Neural cell (in vitro differentiated cells): ENCODE measurements around the gene GRPEL2. TPM values are rescaled to one million over a fixed set of nuclear protein-coding genes. Genes with fewer than 3 reads are reported as not detected.
"Not testable (repeated sequence)": the region's sequence is repeated elsewhere in the genome, so short reads cannot be mapped to it uniquely, and the experiment has no call there.

ENCODE experiments used
- H2AFZ ChIP-seq: fragments of 200-600, 300-800 bp; sonication (generic), shearing (Covaris generic); 2 replicates; pipeline ENCODE4 v1.6.0; 2014; ENCODE audit warnings: low read depth, mild to moderate bottlenecking, antibody characterized with exemption, low read length, moderate library complexity
- H3F3A ChIP-seq: fragments of 200-600 bp; shearing (Covaris generic); 2 replicates; pipeline ENCODE4 v1.6.1; 2016; ENCODE audit warnings: mild to moderate bottlenecking, moderate library complexity, mixed read lengths, antibody characterized with exemption, low read length; ENCODE audit not compliant: insufficient read depth, poor library complexity, severe bottlenecking
- H3K27ac ChIP-seq: fragments of 200-600, 300-800 bp; sonication (generic), shearing (Covaris generic); 2 replicates; pipeline ENCODE4 v1.5.1; 2014; ENCODE audit warnings: mild to moderate bottlenecking, low read length, moderate library complexity
- H3K27me3 ChIP-seq: fragments of 300-800, 200-600 bp; sonication (generic), shearing (Covaris generic); 2 replicates; pipeline ENCODE4 v1.6.0; 2014; ENCODE audit warnings: mild to moderate bottlenecking, low read depth, low read length, moderate library complexity; ENCODE audit not compliant: insufficient read depth
- H3K36me3 ChIP-seq: fragments of 300-800, 200-600 bp; sonication (generic), shearing (Covaris generic); 2 replicates; pipeline ENCODE4 v1.5.1; 2014; ENCODE audit warnings: mild to moderate bottlenecking, antibody characterized with exemption, low read length, moderate library complexity; ENCODE audit not compliant: insufficient read depth
- H3K4me2 ChIP-seq: fragments of 300-800, 200-600 bp; sonication (generic), shearing (Covaris generic); 2 replicates; pipeline ENCODE4 v1.6.0; 2014; ENCODE audit warnings: mild to moderate bottlenecking, low read length
- H3K4me3 ChIP-seq: fragments of 300-800, 200-600 bp; sonication (generic), shearing (Covaris generic); 2 replicates; pipeline ENCODE4 v1.5.1; 2014; ENCODE audit warnings: mild to moderate bottlenecking, low read length, moderate library complexity
- H3K79me2 ChIP-seq: fragments of 200-600 bp; shearing (Covaris generic); replicated peaks from 2 replicates; pipeline ENCODE4 v1.6.0; 2014; ENCODE audit warnings: mild to moderate bottlenecking, low read length, moderate library complexity; ENCODE audit not compliant: insufficient read depth
- H3K9ac ChIP-seq: fragments of 300-800, 200-600 bp; sonication (generic), shearing (Covaris generic); 2 replicates; pipeline ENCODE4 v1.6.1; 2016; ENCODE audit warnings: mild to moderate bottlenecking, low read length, mixed read lengths
- H3K9me2 ChIP-seq: fragments of 200-600 bp; shearing (Covaris generic); 2 replicates; pipeline ENCODE4 v1.6.1; 2016; ENCODE audit warnings: mild to moderate bottlenecking, low read length, mixed read lengths; ENCODE audit not compliant: insufficient read depth
- H3K9me3 ChIP-seq: fragments of 200-600, 300-800 bp; sonication (generic), shearing (Covaris generic); 2 replicates; pipeline ENCODE4 v1.6.1; 2016; ENCODE audit warnings: mild to moderate bottlenecking, mixed run types, low read length, moderate library complexity, mixed read lengths
- H4K20me1 ChIP-seq: fragments of 200-600 bp; shearing (Covaris generic); 2 replicates; pipeline ENCODE4 v1.6.1; 2016; ENCODE audit warnings: mild to moderate bottlenecking, mixed run types; ENCODE audit not compliant: insufficient read depth
- EP300 ChIP-seq: fragments of 450-650 bp; conservative IDR thresholded peaks from 2 replicates; pipeline ENCODE4 v1.6.1; 2014; ENCODE audit warnings: antibody characterized with exemption, mild to moderate bottlenecking, moderate library complexity; ENCODE audit not compliant: poor library complexity, severe bottlenecking
- EZH2 ChIP-seq: fragments of 200-600, 300-800 bp; shearing (Covaris generic), sonication (generic); IDR thresholded peaks from 2 replicates; pipeline ENCODE4 v1.6.1; 2014; ENCODE audit warnings: antibody characterized with exemption, low read length, borderline replicate concordance, mild to moderate bottlenecking; ENCODE audit not compliant: insufficient read depth, poor library complexity, severe bottlenecking
- MXI1 ChIP-seq: fragments of 450-650 bp; conservative IDR thresholded peaks from 2 replicates; pipeline ENCODE4 v1.6.1; 2014; ENCODE audit warnings: antibody characterized with exemption, mild to moderate bottlenecking; ENCODE audit not compliant: poor library complexity, severe bottlenecking
- POLR2AphosphoS5 ChIP-seq: IDR thresholded peaks from 2 replicates; pipeline ENCODE4 v1.6.1; 2012
- RAD21 ChIP-seq: fragments of 450-650 bp; conservative IDR thresholded peaks from 2 replicates; pipeline ENCODE4 v1.6.1; 2014; ENCODE audit warnings: antibody characterized with exemption, mild to moderate bottlenecking, moderate library complexity
- SMC3 ChIP-seq: fragments of 450-650 bp; conservative IDR thresholded peaks from 2 replicates; pipeline ENCODE4 v1.6.1; 2014; ENCODE audit warnings: antibody characterized with exemption, mild to moderate bottlenecking, moderate library complexity; ENCODE audit not compliant: poor library complexity
- TAF1 ChIP-seq: IDR thresholded peaks from 2 replicates; pipeline ENCODE4 v1.6.1; 2012; ENCODE audit warnings: low read depth
- polyA plus RNA-seq: library from polyadenylated mRNA; depleted of rRNA; stranded (reverse); fragments of >200 nt; gene quantifications from 2 replicates; pipeline ENCODE4 v1.2.3, GENCODE V29; 2014
- TF ChIP-seq, protein P1 (sequence below): IDR thresholded peaks from 2 replicates; pipeline ENCODE4 v1.6.1; 2012; ENCODE audit warnings: borderline replicate concordance
- TF ChIP-seq, protein P2 (sequence below): fragments of 450-650 bp; IDR thresholded peaks from 2 replicates; pipeline ENCODE4 v1.5.1; 2014; ENCODE audit warnings: antibody characterized with exemption, mild to moderate bottlenecking, moderate library complexity; ENCODE audit not compliant: poor library complexity, severe bottlenecking

The GRPEL2 gene
- polyA plus RNA-seq, 1 donor from 2014 or later = 19.3 TPM

DNA sequence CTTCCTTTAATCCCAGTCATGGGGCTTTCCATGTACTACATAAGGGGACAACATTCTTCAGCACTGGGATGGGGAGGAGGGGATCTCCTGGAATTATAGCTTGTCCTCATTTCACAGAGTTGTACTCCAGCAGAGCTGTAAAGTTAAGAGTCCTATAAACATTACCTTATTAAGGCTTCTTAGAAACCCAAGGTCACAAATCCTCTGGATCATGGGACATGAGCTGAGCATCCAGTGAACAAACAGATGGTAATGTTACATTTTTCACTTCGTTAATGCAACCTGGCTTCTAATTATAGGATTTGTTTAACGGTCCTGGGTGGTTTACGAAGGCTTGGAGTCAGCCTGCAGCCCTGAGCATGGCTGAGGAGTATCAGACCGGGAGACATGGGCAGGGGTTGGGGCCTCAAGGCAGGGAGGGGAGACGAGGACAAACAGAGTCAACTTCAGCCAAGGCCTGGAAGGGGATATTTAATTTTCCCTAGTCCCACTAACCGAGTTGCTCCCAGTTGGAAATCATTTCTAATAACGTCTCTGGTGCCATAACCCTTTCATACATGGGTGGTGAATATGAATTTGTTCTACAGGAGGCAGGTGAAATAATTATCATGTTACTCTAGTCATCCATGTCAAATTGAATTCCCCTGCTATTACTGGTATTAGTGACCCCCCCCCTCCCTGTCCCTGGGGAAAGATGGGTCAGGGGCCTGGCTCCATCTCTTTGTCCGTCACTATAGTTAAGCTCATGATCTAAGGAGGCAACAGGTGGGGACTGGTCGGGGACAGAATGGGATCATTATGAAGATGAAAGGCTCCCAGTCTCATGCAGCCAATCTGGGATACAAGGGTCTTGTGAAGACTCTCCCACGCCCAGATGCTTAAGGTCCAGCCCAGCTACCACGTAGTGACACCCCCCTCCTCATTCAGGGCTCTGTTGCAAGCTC, 44.5 kb downstream of the GRPEL2 start:
- Histone ChIP-seq H4K20me1 (no peaks in the 10 kb centered on the region), H3K36me3 (no peaks in the 10 kb centered on the region), H3K27me3 (no peaks in the 10 kb centered on the region), H2AFZ (no peak overlapping the region), H3K79me2 (no peaks in the 10 kb centered on the region), H3F3A (no peaks in the 10 kb centered on the region), H3K4me3 (no peak overlapping the region), H3K9me3 (no peaks in the 10 kb centered on the region), H3K4me2 (no peak overlapping the region), H3K9ac (no peak overlapping the region), H3K9me2 (no peaks in the 10 kb centered on the region), H3K27ac (no peak overlapping the region)
- TF ChIP-seq, protein P1, sequence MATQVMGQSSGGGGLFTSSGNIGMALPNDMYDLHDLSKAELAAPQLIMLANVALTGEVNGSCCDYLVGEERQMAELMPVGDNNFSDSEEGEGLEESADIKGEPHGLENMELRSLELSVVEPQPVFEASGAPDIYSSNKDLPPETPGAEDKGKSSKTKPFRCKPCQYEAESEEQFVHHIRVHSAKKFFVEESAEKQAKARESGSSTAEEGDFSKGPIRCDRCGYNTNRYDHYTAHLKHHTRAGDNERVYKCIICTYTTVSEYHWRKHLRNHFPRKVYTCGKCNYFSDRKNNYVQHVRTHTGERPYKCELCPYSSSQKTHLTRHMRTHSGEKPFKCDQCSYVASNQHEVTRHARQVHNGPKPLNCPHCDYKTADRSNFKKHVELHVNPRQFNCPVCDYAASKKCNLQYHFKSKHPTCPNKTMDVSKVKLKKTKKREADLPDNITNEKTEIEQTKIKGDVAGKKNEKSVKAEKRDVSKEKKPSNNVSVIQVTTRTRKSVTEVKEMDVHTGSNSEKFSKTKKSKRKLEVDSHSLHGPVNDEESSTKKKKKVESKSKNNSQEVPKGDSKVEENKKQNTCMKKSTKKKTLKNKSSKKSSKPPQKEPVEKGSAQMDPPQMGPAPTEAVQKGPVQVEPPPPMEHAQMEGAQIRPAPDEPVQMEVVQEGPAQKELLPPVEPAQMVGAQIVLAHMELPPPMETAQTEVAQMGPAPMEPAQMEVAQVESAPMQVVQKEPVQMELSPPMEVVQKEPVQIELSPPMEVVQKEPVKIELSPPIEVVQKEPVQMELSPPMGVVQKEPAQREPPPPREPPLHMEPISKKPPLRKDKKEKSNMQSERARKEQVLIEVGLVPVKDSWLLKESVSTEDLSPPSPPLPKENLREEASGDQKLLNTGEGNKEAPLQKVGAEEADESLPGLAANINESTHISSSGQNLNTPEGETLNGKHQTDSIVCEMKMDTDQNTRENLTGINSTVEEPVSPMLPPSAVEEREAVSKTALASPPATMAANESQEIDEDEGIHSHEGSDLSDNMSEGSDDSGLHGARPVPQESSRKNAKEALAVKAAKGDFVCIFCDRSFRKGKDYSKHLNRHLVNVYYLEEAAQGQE = no peak
- no peak for TF ChIP-seq POLR2AphosphoS5
- no peak for TF ChIP-seq TAF1
- TF ChIP-seq SMC3 = no peak
- TF ChIP-seq RAD21 = no peak
- no peak for TF ChIP-seq EZH2
- no peak for TF ChIP-seq EP300
- TF ChIP-seq, protein P2, sequence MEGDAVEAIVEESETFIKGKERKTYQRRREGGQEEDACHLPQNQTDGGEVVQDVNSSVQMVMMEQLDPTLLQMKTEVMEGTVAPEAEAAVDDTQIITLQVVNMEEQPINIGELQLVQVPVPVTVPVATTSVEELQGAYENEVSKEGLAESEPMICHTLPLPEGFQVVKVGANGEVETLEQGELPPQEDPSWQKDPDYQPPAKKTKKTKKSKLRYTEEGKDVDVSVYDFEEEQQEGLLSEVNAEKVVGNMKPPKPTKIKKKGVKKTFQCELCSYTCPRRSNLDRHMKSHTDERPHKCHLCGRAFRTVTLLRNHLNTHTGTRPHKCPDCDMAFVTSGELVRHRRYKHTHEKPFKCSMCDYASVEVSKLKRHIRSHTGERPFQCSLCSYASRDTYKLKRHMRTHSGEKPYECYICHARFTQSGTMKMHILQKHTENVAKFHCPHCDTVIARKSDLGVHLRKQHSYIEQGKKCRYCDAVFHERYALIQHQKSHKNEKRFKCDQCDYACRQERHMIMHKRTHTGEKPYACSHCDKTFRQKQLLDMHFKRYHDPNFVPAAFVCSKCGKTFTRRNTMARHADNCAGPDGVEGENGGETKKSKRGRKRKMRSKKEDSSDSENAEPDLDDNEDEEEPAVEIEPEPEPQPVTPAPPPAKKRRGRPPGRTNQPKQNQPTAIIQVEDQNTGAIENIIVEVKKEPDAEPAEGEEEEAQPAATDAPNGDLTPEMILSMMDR = no peak
- no peak for TF ChIP-seq MXI1

DNA sequence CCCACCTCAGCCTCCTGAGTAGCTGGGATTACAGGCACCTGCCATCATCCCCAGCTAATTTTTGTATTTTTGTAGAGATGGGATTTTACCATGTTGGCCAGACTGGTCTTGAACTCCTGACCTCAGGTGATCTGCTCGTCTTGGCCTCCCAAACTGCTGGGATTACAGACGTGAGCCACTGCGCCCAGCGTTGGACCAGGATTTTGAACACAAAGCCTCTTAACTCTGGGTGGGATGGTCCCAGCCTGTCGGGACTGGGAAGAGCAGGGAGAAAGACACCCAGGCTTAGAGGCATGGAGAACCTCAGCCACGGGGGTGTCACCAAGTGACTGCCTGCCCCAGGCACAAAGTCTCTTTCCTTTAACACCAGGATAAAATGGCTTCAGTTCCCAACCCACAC, 45.8 kb downstream of the GRPEL2 start:
- not testable (repeated sequence) for H3K9me3 ChIP-seq, H3K4me3 ChIP-seq, H3K79me2 ChIP-seq, H3K36me3 ChIP-seq, H3K4me2 ChIP-seq, H3K9ac ChIP-seq, H3K27me3 ChIP-seq, H2AFZ ChIP-seq, H4K20me1 ChIP-seq, H3K27ac ChIP-seq, H3F3A ChIP-seq, H3K9me2 ChIP-seq
